H1 (cell line): ENCODE results near the gene STXBP6. TPM values are rescaled to one million over a fixed set of nuclear protein-coding genes. Genes with fewer than 3 reads are reported as not detected.

Experiments used
- CHD7 ChIP-seq: fragments of 300-600 bp; sonication (generic); IDR thresholded peaks from 2 replicates; pipeline ENCODE4 v1.7.1; 2012; ENCODE audit warnings: low read length, moderate library complexity, mild to moderate bottlenecking, inconsistent platforms; ENCODE audit not compliant: insufficient replicate concordance
- TAF7 ChIP-seq: optimal IDR thresholded peaks from 2 replicates; pipeline ENCODE3; 2011; ENCODE audit warnings: low read depth, mild to moderate bottlenecking, inconsistent platforms, low read length, moderate library complexity, borderline replicate concordance
- USF2 ChIP-seq: IDR thresholded peaks from 2 replicates; pipeline ENCODE4 v1.6.1; 2011; ENCODE audit warnings: low read length, improper control_type of control experiment
- polyA plus RNA-seq, 7 experiments: library from polyadenylated mRNA; depleted of rRNA in 3 of 7; stranded (reverse) in 5 of 7; unstranded in 2 of 7; fragments of >200 nt in 5 of 7; fragments of 200-250 nt in 2 of 7; gene quantifications; 1 replicate in 5 of 7; 2 replicates in 1 of 7; 4 replicates in 1 of 7; pipeline versions ENCODE4 v1.2.1 to v1.2.3, GENCODE V29; 2011 to 2013; ENCODE audit warnings: missing spikeins in 2 of 7, mixed read lengths in 2 of 7
- total RNA-seq: library from RNA; stranded (reverse); fragmentation: NEBNext Ultra II Directional; extraction: Animal tissue kit (Norgen Biotek cat#: 25700); gene quantifications from 2 replicates; pipeline ENCODE4 v1.2.1, GENCODE V29; 2021

Gene STXBP6
- total and polyA plus RNA-seq, 2 of the 8 experiments (the other 6 are each of a cell fraction or from before 2014, with no cell fraction given), result 9.4 to 18.1 TPM

- TF ChIP-seq CHD7, result no peak
- TF ChIP-seq TAF7, result no peak
- no peak for TF ChIP-seq USF2
Measured at GRCh38 chr14:24826390-24826789, 223.6 kb downstream of the STXBP6 start (continued).
